Ovary (tissue), 3 donors: ENCODE results near the gene ENG.

ENCODE experiments used
- CTCF ChIP-seq, 3 donors: fragments of 450-650 bp in 2 of 3; fragments of 200-600 bp in 1 of 3; IDR thresholded peaks; one replicate each; pipeline versions ENCODE4 v1.5.1 to v1.8.0; 2016 to 2022; ENCODE audit warnings: antibody characterized with exemption in 3 of 3, mild to moderate bottlenecking in 1 of 3
- EP300 ChIP-seq: sonication (generic); formaldehyde crosslinking; IDR thresholded peaks from one replicate; pipeline ENCODE4 v1.6.1; 2017; ENCODE audit warnings: antibody characterized with exemption
- POLR2A ChIP-seq: fragments of 450-650 bp; IDR thresholded peaks from one replicate; pipeline ENCODE4 v1.6.1; 2017; ENCODE audit warnings: antibody characterized with exemption, mild to moderate bottlenecking, moderate library complexity
- donor health status: DM: no; HTN: no; CAD: no.

GRCh38 chr9:127808347-127809001, 46.0 kb downstream of the ENG start:
- TF ChIP-seq CTCF (IDR thresholded peaks at IDR 0.05) (no peak), POLR2A (no peak), EP300 (no peak)
